NCI-H2107 treated with DMSO at 0.1 percent for 48 hours (cell line): Measurements from ENCODE around the gene TRAK1.

ENCODE experiments used
- DNase-seq: peaks from one replicate; lab custom pipeline; 2025; ENCODE audit not compliant: unreplicated experiment; lab: John Stamatoyannopoulos, UW

TRAK1 gene

GRCh38 chr3:42122261-42123011, 31.3 kb downstream of the TRAK1 start:
- DNase-seq = no peak

- peak; percentile 6 for DNase-seq
Observed at GRCh38 chr3:42123012-42123581, 31.9 kb downstream of the TRAK1 start.

- DNase-seq = no peak
Observed at GRCh38 chr3:42123824-42124658, 32.9 kb downstream of the TRAK1 start.

GRCh38 chr3:42127226-42127625, 36.1 kb downstream of the TRAK1 start:
- DNase-seq = no peak

GRCh38 chr3:42128526-42128925, 37.4 kb downstream of the TRAK1 start:
- DNase-seq = no peak

DNA sequence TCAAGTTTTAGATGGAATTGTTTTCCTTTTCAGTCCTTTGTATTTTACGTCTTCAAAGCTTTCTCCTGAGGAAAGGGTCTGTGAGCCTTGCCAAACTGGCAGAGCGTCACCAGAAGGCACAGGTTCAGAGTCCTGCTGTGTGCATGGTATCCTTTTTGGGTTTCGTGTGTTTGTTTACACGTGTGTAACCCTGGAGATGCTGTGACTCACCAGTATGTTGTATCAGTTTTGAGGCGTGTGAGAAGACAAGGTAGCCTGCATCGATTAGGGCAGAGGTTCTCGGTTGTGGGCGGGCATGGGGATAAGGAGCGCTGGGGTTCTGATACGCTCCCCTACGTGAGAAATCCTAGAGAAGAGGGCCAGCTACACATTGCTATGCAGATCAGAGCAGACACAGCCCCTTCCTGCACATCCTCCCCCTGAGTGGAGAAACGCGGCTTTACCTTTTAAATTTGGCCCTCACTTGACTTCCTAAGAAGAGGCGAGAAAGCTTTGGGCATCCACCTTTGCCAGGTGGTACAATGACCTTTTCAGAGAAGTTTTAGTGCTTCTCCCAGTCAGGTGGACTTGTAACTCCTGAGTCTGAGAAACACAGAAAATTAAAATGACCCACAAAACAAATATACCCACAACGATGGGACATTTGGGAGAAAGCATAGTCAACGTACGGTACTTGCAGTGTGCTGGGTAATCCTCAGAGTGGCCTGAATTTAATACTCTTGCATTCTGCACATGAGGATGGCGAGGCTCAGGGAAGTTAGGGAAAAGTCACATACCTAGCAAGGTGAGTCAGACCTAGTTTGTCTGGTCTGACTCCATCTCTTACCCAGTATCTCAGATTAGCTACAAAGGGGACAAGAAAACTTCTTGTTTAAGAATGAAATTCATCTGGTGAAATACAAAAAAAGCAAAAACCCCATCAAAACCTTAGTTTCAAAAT, 38.1 kb downstream of the TRAK1 start:
- DNase-seq = peak; percentile 10

DNA sequence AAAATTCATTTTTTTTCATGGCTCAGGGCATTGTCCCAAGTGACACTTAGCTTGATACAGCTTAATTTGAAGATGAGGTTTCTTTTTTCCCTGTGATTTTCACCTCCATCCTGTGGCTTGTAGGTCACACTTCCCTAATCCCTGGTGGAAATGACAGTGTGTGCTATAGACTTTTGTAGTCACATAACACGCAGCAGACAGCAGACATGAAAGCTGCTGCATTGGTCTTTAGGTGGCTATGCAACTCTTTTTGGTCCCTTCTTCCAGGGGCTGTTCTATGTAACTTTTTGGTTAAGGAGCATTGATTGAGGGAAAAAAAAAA, 38.8 kb downstream of the TRAK1 start:
- DNase-seq = no peak

DNA sequence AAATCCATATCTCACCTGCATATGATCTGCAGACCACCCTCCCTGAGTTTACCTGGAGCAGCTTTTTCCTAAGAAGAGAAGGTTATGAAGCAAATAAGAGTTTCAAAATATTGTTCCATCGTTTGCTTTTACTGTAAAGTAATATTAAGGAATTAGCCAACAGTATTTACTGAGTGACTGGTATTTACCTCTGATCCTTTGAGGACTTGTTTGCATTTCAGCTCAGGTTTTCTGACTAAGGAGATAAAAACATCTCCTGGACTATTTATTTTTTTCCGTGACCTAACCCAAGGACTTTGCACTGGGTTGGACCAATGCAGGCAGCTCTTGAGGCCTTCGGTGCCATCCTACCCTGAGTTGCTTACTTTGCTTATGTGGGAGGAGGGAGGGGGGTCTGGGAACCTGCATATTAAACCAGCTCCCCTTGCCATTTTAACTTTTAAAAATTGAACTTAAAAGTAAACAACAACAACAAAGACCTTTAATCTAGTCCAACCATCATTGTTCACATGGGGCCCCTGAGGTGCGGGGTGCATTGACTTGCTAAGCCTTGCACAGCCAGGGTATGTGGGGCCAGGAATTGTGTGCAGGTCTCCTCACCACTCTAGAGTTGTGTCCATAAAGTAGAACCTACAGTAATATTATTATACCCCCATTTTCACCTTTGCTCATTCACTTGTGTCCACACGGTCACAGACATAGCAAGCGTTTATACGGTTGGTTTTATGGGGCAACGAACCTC, 39.3 kb downstream of the TRAK1 start:
- no peak for DNase-seq

DNA sequence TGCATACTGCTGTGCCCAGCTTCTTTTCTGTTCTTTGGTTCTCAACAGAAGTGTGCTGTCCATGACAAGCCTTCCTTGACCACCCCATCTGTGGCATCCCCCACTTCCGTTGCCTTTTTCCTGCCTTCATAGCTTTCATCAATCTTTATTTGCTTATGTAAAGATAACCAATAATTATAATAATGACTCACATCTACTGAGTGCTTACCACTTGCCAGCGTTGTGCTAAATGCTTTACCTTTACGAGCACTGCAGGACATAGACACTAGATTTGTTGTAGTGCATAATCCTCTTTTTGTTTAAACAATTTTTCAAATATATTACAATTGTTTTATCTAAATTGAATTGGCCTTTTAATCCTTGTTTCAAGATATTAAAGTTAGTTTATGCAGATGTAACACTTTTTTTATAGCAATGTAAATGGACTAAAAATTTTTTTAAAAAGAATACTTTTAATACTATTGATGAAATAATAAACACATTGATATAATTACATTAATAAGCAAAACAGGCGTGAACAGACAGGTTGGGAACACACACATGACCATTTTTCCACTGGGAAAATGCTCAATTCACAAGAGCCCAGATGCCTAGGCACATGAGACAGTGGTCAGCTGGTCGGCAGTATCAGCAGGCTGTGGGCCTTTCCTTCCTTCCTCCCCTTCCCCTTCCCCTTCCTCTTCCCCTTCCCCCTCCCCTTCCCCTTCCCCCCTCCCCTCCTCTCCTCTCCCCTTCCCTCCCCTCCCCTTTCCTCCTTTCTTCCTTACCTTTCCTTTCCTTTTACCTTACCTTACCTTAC, 42.5 kb downstream of the TRAK1 start:
- DNase-seq = no peak

GRCh38 chr3:42134867-42135464, 43.8 kb downstream of the TRAK1 start:
- no peak for DNase-seq

DNA sequence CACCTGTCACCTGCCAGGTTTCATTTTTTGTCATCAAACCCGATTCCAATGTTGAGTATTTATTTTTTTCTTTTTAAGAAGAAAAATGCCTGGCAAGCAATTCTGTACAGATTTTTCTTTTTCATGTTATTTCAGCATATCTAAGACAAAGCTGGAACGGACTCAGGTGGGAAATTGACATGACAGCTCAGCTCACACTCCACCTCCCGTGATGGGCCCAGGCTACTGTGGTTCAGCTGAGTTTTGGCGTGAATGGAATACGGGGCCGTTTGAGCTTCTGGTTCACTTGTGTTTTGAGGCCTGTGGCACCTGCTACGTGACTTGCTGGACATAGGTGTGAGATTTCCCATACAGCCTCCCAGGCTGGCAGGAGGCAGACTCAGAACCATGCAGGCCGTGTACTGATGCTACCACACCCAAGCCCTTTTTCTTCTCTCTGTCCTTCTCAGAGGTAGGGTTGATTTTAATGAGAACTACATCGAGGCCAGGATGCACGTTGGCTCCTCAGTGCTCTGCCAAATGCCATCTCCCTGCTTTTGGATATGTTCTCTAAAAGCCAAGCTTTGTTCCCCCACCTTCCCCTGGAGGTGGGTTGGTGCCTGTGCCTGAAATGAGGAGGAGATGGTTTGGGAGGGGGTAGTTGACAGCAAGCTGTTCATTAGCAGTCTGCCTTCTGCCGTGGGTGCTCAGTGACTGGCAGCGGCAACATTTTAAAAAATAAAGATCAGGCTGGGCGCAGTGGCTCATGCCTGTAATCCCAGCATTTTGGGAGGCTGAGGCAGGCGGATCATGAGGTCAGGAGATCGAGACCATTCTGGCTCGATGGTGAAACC, 48.7 kb downstream of the TRAK1 start:
- DNase-seq = no peak

DNA sequence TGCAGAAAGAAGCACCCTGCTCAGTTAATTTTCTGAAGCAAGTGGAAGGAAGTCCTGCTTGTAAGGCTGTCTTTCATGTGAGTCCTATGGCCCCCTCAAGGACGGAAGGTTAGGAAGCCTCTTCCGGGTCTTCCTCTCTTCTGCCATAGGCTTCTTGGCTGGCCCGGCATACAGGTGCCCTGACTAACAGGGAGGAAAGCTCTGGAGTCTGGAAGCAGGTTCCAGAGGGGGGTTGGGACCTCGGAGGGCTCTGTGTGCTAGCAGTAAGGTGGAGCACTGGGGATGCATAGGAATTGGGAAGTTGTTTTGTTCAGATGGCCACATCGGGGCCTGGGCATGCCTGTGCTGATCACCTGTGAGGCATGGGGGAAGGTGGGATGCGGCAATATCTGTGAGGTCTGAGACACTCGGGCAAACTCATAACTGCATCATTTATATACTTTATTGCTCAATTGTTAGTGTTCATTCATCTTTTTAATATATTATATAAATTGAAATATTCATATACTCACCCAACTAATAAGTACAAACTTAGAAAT, 49.6 kb downstream of the TRAK1 start:
- DNase-seq = no peak

DNA sequence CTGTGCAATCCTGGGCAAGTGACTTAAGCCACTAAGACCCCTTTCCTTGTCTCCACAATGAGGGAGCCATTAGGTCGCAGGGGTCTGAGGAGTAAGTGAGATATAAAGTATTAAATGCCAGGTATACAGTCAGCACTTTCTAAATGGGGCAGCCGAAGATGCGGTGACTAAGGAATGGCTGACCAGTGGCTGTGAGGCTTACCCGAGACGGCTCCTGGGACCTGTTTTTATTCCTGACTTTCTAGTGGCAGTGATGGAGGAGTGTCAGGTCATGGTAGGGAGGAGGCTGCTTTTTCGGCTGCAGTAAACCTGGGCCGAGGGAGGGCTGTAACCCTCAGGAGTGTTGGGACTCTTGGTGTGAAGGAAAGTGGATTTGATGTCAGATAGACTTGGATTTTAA, 52.3 kb downstream of the TRAK1 start:
- no peak for DNase-seq

- DNase-seq = no peak
Observed at GRCh38 chr3:42144209-42144608, 53.1 kb downstream of the TRAK1 start.

- no peak for DNase-seq
Observed at GRCh38 chr3:42148086-42148848, 57.1 kb downstream of the TRAK1 start.

GRCh38 chr3:42148982-42149432, 57.9 kb downstream of the TRAK1 start:
- DNase-seq = no peak

DNA sequence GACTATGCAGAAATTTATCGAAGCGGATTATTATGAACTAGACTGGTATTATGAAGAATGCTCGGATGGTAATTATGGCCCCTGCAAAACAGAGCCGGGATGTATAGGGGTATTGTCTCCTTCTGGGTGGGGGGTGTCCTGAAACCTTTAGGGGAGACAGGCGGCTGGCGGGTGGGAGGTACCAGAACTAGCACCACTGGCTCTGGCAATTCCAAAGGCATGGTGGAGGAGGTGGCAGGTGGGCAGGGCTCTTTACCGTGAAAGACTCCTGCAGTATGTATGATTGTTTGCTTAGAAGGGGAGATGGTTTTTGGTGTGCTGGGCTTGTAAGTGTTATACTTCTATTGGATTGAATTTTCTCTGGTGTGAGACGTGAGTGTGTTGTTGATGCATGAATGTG, 58.4 kb downstream of the TRAK1 start:
- no peak for DNase-seq
